CD4-positive, alpha-beta T cell (primary cell): ENCODE results near the gene NPIPB2. TPM values are rescaled to one million over a fixed set of nuclear protein-coding genes. Genes with fewer than 3 reads are reported as not detected.

Experiments
- ATAC-seq: fragments of 200-7000 bp; cut with Tn5 transposase; one replicate; pipeline ENCODE4 v1.10.0; 2022; ENCODE audit warnings: mild to moderate bottlenecking; ENCODE audit not compliant: poor library complexity
- CTCF ChIA-PET: fragments of 350-600 bp; sonication (Branson Sonifier 250); formaldehyde crosslinking; loops from one replicate; lab custom pipeline; 2021; ENCODE audit warnings: antibody characterized with exemption, inconsistent platforms; lab: Charles Lee
- POLR2A ChIA-PET: fragments of 350-600 bp; sonication (Branson Sonifier 250); formaldehyde crosslinking; loops from one replicate; lab custom pipeline; 2021; ENCODE audit warnings: antibody characterized with exemption, inconsistent platforms; lab: Charles Lee
- DNase-seq, 14 experiments: peaks; one replicate each; pipeline ENCODE4 v3.0.0-alpha.2; 2013 to 2020; ENCODE audit warnings: mixed read lengths in 2 of 14
- H3K27ac ChIP-seq, 2 donors: one replicate each; pipeline versions ENCODE4 v1.5.1 to v1.7.0; 2013; ENCODE audit warnings: low read length in 2 of 2, low read depth in 1 of 2, mild to moderate bottlenecking in 1 of 2
- H3K27me3 ChIP-seq, 2 experiments: 1 replicate in 1 of 2; 2 replicates in 1 of 2; pipeline versions ENCODE4 v1.6.1 to v1.7.0; 2013; ENCODE audit warnings: low read length in 2 of 2, control low read depth in 1 of 2, mild to moderate bottlenecking in 1 of 2, moderate library complexity in 1 of 2; ENCODE audit not compliant: insufficient read depth in 2 of 2, control insufficient read depth in 1 of 2
- H3K36me3 ChIP-seq: one replicate; pipeline ENCODE4 v1.6.1; 2013; ENCODE audit warnings: low read length, control low read depth; ENCODE audit not compliant: insufficient read depth
- H3K4me1 ChIP-seq: one replicate; pipeline ENCODE4 v1.6.1; 2013; ENCODE audit warnings: low read length, control low read depth; ENCODE audit not compliant: insufficient read depth
- H3K4me3 ChIP-seq: one replicate; pipeline ENCODE4 v1.5.1; 2013; ENCODE audit warnings: mild to moderate bottlenecking, low read length, moderate library complexity
- H3K9me3 ChIP-seq, 2 experiments: 1 replicate in 1 of 2; 2 replicates in 1 of 2; pipeline versions ENCODE4 v1.6.1 to v1.7.0; 2013; ENCODE audit warnings: low read length in 2 of 2, mild to moderate bottlenecking in 2 of 2, control low read depth in 1 of 2, moderate library complexity in 1 of 2; ENCODE audit not compliant: control insufficient read depth in 1 of 2, insufficient read depth in 1 of 2
- H3K27ac Mint-ChIP-seq: one replicate; pipeline ENCODE4 v1.8.0; 2020; ENCODE audit warnings: mixed read lengths
- H3K27me3 Mint-ChIP-seq: one replicate; pipeline ENCODE4 v1.8.0; 2021; ENCODE audit warnings: mixed read lengths
- H3K36me3 Mint-ChIP-seq: one replicate; pipeline ENCODE4 v1.8.0; 2021; ENCODE audit warnings: low read depth, mixed read lengths
- H3K4me1 Mint-ChIP-seq: one replicate; pipeline ENCODE4 v1.8.0; 2021; ENCODE audit warnings: low read depth, mixed read lengths
- H3K4me3 Mint-ChIP-seq: one replicate; pipeline ENCODE4 v1.8.0; 2020; ENCODE audit warnings: mild to moderate bottlenecking, mixed read lengths
- H3K9me3 Mint-ChIP-seq: one replicate; pipeline ENCODE4 v1.8.0; 2020; ENCODE audit warnings: mixed read lengths
- intact Hi-C, 2 experiments: fragments of 100-400 bp; cut with DNase I in 1 of 2; cut with micrococcal nuclease in 1 of 2; formaldehyde crosslinking; loops; one replicate each; pipeline versions ENCODE4 v1.15.1 to v1.9.0; 2023 to 2025; cut with DNase I, micrococcal nuclease
- total RNA-seq, 174 experiments: library from RNA in 2 of 174; stranded (reverse) in 2 of 174; gene quantifications; one replicate each; pipeline ENCODE4 v1.2.3 and lab custom pipeline; 2021 to 2026
- TF ChIP-seq, protein P1 (sequence below): fragments of 200-600 bp; IDR thresholded peaks from one replicate; pipeline ENCODE4 v1.8.0; 2022; ENCODE audit warnings: antibody characterized with exemption, mild to moderate bottlenecking

The NPIPB2 gene
- total RNA-seq, 2 experiments from 2014 or later, result 10.6 to 12.3 TPM

- ChIA-PET POLR2A (interaction anchor here (0.5 kb wide), 1 partner anchor 90 kb away, joined by 3 read pairs; no protein-coding TSS in a partner anchor), CTCF (interaction anchor here (1.1 kb wide), 1 partner anchor 99 kb away, joined by 3 read pairs; no protein-coding TSS in a partner anchor)
- intact Hi-C loops, result no loop called here
- no peak overlapping the region for H3K4me3 ChIP-seq
- ATAC-seq, result no peak
- no peaks in the 10 kb centered on the region for H3K27me3 ChIP-seq
- H3K9me3 ChIP-seq, result no peaks in the 10 kb centered on the region
- H3K36me3 ChIP-seq, result peaks cover under 1% of the 10 kb centered on the region
- no peak for DNase-seq
- no peak overlapping the region for H3K27ac ChIP-seq
- Mint-ChIP-seq H3K27ac (no peak overlapping the region), H3K9me3 (no peaks in the 10 kb centered on the region), H3K36me3 (peaks cover 8% of the 10 kb centered on the region), H3K4me1 (no peaks in the 10 kb centered on the region), H3K4me3 (no peak overlapping the region), H3K27me3 (no peaks in the 10 kb centered on the region)
- TF ChIP-seq, protein P1, sequence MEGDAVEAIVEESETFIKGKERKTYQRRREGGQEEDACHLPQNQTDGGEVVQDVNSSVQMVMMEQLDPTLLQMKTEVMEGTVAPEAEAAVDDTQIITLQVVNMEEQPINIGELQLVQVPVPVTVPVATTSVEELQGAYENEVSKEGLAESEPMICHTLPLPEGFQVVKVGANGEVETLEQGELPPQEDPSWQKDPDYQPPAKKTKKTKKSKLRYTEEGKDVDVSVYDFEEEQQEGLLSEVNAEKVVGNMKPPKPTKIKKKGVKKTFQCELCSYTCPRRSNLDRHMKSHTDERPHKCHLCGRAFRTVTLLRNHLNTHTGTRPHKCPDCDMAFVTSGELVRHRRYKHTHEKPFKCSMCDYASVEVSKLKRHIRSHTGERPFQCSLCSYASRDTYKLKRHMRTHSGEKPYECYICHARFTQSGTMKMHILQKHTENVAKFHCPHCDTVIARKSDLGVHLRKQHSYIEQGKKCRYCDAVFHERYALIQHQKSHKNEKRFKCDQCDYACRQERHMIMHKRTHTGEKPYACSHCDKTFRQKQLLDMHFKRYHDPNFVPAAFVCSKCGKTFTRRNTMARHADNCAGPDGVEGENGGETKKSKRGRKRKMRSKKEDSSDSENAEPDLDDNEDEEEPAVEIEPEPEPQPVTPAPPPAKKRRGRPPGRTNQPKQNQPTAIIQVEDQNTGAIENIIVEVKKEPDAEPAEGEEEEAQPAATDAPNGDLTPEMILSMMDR, result no peak
- no peaks in the 10 kb centered on the region for H3K4me1 ChIP-seq
Measured at GRCh38 chr16:11968577-11968976, 26.7 kb upstream of the NPIPB2 start.

DNA sequence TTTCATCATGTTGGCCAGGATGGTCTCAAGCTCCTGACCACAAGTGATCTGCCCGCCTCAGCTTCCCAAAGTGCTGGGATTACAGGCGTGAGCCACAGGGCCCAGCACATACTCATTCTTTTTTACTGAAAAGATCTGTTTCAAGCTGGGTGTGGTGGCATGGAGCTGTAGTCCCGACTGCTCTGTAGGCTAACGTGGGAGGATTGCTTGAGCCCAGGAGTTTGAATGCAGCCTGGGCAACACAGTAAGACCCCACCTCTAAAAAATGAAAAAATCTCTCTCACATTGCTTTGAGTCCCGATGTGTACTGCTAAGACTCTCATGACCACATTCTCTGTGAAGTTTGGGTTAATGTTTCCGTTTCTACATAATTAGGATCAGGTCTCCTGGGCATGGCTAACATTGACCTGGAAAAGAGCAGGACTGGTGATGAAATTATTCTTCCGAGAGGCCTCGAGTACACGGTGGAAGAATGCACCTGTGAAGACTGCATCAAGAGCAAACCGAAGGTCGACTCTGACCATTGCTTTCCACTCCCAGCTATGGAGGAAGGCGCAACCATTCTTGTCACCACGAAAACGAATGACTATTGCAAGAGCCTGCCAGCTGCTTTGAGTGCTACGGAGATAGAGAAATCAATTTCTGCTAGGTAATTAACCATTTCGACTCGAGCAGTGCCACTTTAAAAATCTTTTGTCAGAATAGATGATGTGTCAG lies 25.5 kb upstream of the NPIPB2 start:
- Mint-ChIP-seq H3K27me3 (no peaks in the 10 kb centered on the region), H3K9me3 (no peaks in the 10 kb centered on the region), H3K4me3 (no peak overlapping the region), H3K27ac (no peak overlapping the region), H3K4me1 (no peaks in the 10 kb centered on the region), H3K36me3 (peaks cover 4% of the 10 kb centered on the region)
- Histone ChIP-seq H3K36me3 (no peaks in the 10 kb centered on the region), H3K4me1 (no peaks in the 10 kb centered on the region), H3K4me3 (no peak overlapping the region), H3K9me3 (no peaks in the 10 kb centered on the region), H3K27me3 (no peaks in the 10 kb centered on the region), H3K27ac (no peak overlapping the region)
- ATAC-seq (no peak), DNase-seq (no peak)
- intact Hi-C loops, result no loop called here
- TF ChIP-seq, protein P1, result no peak
- POLR2A ChIA-PET, result no interaction called here
- CTCF ChIA-PET, result no interaction called here

DNA sequence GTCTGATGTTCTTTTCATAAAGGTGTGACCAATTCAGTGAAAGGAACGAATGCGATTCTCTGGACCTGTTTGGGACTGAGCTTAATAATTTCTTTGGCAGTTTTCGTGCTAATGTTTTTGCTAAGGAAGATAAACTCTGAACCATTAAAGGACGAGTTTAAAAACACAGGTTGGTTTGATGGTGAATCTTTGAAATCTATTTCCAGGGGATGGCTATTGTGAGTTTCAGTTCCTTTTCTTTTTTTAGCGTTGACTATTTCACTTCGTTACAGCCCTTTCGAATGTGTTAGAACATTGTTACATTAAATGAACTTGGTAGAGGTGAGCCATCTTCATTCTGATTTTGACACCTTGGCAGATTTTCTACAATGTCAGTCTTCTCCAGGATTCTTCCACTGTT lies 24.3 kb upstream of the NPIPB2 start:
- intact Hi-C loops, result no loop called here
- H3K4me3 ChIP-seq, result no peak overlapping the region
- Mint-ChIP-seq H3K4me1 (no peaks in the 10 kb centered on the region), H3K27ac (no peak overlapping the region), H3K4me3 (no peak overlapping the region), H3K27me3 (no peaks in the 10 kb centered on the region), H3K36me3 (no peaks in the 10 kb centered on the region), H3K9me3 (no peaks in the 10 kb centered on the region)
- no peaks in the 10 kb centered on the region for H3K9me3 ChIP-seq
- H3K36me3 ChIP-seq, result peaks cover under 1% of the 10 kb centered on the region
- ChIA-PET CTCF (no interaction called here), POLR2A (no interaction called here)
- H3K4me1 ChIP-seq, result no peaks in the 10 kb centered on the region
- ATAC-seq (no peak), DNase-seq (no peak)
- TF ChIP-seq, protein P1, result no peak
- no peaks in the 10 kb centered on the region for H3K27me3 ChIP-seq
- H3K27ac ChIP-seq, result no peak overlapping the region
